Activated CD8-positive, alpha-beta memory T cell treated with anti-CD3 and anti-CD28 coated beads, Interleukin-2, amount 50 U/mL, for 24 hours (primary cell): Measurements from ENCODE around the gene TMEM132D.

Experiments used
- DNase-seq: peaks from one replicate; pipeline ENCODE4 v3.0.0-alpha.2; 2020; ENCODE audit errors: extremely low read depth

TMEM132D gene

DNA sequence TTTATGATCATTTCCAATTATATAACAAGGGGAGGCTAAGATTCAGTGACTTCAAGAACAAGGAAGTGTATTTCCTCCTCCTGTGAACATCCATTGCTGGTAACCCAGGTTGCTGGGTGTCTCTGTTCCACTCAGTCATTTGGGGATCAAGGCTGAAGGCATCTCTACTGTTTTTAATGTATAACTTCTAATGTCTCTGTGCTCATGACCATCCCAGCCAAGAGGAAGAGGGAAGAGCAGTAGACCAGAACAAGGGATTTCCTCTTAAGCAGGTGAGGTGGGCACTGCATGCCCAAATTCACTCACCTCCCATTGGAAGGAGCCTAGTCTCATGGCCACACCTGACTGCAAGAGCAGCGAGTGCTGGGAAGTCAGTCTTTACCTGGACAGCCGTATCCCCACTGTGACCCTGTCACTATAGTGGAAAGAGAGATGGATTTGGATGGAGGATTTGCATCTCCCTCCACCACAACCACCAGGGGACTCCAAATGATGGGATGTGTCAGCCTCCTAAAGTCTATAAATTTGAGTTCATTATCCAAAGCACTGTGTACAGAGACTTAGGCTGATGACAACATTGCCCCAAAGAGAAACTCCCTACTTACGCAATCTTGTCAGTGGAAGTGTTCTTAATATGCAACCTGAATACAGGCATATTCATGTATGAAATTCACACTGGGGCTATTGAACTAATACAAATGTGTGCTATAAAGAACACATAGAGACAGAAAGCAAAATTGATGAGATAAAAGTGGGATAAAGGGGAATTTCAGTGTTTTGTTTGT lies 368.7 kb downstream of the TMEM132D start:
- no peak for DNase-seq

- no peak for DNase-seq
Measured at GRCh38 chr12:129532707-129533499, 370.9 kb downstream of the TMEM132D start.

DNA sequence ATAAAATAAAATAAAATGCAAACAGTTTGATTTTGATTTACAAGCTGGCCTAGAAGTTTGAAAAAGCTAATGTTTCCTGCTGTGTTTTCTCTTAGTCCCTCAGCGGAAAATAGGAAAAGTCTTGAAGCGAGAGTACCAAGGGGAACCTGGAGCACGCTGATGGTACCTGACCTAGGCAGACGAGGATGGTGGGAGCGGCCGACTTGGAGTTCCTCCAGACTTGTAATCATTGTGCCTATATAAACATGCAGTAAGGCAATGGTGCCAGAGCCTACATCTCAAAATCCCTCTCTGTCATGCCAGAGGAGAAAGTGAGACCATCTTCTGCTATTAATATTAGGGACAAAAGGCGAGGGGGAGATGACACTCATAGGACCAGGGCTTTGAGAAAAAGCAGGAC lies 371.7 kb downstream of the TMEM132D start:
- no peak for DNase-seq

- no peak for DNase-seq
Measured at GRCh38 chr12:129530984-129531383, 372.8 kb downstream of the TMEM132D start.

DNA sequence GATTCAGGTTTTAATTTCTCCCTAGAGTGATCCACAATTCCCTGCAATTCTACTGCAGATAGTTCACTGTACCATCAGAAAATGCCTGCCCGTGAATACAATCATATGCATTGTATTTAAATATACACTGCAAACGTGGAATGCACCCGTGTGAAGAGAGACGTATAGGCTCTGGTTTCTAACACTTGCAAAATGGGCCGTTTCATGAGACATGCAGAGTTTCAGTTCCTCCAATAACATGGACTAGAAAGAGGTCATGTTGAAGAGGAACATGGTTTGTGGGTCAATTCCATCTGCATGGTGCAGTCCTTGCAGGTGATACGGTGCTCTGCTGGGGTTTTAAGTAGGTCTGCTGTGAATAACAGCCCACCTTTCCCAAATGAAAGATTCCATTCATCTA lies 373.3 kb downstream of the TMEM132D start:
- no peak for DNase-seq

- no peak for DNase-seq
Measured at GRCh38 chr12:129527506-129527905, 376.3 kb downstream of the TMEM132D start.

DNA sequence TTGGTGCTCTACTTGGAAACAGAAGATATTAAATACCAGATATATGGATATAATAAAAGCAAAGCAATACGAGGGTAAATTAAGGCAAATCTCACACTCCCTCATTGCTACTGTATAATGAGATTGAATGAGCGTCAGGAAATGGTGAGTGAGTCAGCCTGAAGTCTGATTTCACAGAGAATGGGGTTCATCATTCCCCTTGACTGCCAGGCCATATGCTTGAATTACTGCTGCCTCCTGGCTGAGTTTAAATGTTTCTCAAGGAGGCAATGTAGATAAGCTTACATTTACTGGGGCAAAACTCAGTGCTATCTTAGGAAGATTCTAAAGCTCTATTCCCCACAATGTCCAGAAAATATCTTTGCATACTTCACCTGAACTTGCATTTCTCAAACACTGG lies 380.2 kb downstream of the TMEM132D start:
- DNase-seq, result no peak

GRCh38 chr12:129520739-129521138 lies 383.1 kb downstream of the TMEM132D start:
- DNase-seq, result no peak

DNA sequence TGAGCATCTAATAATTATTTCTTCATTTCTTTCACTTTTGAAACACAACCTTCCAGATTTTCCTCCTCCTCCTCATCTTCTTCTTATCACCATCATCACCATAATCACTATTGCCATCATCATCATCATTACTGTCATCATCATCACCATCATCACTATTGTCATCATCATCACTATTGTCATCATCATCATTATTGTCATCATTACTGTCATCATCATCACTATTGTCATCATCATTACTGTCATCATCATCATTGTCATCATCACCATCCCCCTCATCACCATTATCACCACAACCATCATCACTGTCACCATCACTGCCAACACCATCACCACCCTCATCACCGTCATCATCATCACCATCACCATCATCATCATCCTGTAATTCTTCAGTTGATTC lies 400.0 kb downstream of the TMEM132D start:
- DNase-seq, result no peak

DNA sequence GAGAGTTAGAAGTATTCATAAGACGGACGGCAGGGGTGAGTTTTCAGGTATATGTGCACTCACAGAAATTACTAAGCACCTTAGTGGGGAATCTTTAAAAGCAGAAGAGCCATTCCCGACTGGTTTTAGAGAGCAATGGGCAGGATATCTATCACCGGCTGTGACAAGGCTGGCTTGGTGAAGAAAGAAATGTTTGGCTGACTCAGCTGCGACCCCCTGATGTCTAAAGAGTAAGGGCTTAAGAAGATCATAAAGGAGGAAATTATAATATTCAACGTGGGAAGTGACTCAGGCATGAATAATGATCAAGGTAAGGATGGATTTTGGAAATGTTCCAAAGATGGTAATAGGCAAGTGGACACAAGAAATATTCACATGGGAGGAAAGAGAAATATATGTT lies 407.6 kb downstream of the TMEM132D start:
- DNase-seq, result no peak

DNA sequence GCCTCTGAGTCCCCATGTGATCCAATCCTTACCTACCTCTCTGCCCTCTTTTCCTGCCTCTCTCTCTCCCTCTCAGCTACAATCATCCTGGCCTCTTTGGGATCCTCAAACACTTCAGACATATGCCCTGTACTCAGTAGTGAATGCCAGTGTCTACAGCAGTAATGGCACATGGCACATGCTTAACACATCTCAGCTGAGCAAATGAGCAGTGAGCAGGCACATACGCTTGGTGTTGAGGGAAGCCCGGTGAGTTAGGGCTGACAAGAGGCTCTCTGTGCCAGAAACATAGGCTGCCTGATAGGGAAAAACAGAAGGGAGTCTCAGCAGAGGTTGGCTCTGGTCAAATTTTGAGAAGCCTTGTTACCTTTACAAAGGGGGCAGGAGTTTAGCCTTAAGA lies 409.1 kb downstream of the TMEM132D start:
- DNase-seq, result no peak

DNA sequence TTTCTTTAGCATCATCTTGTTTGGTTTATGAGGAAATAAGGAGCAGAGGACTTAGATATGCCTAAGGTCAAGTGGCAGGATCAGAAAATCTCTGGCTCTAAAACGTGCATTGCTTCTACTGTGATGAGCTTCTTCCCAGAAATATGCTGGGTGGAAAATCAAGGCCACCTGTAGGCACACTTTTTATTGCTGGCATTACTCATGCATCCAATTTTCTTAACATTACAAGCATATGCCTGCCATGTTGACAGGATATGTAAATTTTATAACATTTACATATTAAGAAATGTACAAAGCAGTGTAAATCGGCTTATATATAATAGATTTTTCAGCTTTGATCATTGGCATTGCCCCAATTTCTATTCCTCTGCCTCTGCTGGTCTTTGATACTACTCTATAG lies 409.6 kb downstream of the TMEM132D start:
- no peak for DNase-seq

DNA sequence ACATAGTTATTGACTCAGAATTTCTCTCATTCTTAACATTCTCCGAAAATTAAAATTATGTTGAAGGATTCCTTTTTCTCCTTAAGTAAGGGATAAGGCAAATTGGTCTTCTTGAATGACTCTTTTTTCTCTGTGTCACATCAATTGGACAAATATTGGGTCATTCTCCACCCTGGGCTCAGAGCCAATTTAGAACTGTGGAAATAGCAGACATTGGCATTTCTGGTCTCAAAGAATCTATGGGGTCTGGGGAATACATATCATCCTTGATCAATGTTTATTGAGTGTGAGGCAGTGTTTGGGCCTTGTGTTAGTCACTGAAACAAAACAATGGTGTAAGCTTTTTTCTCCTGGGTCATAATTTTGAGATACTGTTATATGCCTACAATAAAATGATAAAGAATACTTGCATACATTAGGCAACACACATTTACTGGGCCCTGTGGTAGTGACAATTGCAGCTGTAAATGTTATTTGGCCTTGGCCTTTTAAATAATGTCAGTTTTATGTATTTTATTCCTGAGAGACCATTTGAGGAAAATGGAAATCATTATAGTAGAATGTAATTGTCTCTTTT lies 414.6 kb downstream of the TMEM132D start:
- no peak for DNase-seq

DNA sequence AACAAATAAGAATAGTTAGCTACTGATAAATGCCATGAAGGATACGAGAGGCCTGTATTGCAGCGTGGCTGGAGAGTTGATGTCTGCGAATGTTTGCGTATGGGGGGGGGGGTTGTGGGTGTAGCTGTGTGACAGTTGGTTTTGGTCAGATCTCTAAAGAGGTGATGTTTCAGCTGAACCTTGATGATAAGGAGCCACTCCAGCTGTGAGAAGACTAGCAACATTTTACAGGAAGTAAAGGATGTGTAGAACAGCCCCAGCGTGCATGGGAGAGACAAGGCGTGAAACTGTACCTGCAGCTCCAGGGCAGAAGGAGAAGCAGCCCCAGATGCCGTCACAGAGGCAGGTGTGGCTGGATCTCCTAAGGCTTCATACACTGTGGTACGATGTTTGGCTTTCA lies 416.9 kb downstream of the TMEM132D start:
- DNase-seq, result no peak

DNA sequence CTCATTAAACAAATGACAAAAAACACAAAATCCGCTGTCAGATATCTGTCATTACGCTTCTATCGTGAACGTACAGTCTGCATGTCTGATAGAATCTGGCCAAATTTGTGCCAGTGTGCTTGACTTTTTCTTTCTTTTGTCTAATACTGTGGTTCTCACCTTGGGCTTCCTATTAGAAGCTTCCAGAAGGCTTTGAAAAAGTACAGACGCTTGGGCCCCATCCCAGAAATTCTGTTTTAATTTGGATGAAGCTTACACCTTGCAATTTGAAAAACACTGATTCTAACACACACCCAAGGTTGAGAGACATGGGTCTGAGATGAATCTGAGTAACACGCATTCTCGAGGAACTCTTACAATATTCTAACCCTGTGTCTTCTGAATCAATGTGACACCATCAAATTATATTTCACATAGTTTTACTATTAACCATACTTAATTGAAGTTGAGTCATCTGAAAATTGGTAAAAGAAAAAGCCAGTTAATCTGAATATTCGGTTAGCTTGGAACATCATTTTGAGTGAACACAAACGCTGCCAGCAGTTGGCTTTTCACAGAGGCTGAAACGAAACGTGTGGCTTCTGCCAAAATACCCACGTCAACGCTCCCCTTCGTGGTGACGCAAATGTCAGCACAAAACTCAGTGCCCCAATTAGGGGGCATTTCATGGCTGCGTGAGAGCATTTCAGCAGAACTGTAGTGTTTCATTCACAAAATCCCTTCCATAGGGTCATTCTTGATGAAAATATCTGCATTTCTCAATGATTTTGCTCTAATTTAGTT lies 420.5 kb downstream of the TMEM132D start:
- DNase-seq, result no peak

DNA sequence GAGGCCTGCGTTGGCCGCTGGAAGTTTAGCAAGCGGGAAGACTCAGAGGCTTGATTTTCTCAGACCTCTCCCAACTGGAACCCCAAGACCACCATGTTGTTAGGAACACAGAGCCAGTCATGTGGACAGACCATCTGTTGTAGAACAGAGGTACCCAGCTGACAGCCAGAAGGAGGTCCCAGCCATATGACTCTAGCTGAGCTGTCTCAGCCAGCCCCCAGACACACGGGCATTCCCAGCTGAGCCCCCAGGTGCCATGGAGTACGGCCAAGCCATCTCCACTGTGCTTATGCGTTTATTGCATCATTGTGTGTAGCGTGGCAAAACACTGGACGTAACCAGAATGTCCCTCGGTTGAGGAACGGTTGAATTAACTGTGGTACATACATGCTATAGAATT lies 421.9 kb downstream of the TMEM132D start:
- no peak for DNase-seq

GRCh38 chr12:129470196-129470595 lies 433.6 kb downstream of the TMEM132D start:
- no peak for DNase-seq

DNA sequence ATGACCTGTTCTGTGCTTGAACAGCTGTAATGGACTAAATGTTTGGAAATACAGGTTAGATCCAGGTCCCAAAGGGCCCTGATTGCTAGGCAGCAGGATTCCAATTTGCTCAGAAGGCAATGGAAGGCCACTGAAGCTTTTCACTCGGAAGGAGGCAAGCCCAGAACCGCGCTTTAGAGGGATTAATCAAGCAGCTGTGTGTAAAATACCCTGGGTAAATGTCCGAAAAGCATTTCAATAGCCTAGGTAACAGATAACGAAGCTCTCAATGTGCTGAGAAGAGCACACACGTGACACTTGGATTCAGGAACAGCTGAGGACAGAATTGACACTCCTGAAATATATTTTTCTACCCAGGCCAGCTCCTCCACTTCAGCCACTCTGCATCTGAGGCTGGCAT lies 436.1 kb downstream of the TMEM132D start:
- DNase-seq, result no peak

DNA sequence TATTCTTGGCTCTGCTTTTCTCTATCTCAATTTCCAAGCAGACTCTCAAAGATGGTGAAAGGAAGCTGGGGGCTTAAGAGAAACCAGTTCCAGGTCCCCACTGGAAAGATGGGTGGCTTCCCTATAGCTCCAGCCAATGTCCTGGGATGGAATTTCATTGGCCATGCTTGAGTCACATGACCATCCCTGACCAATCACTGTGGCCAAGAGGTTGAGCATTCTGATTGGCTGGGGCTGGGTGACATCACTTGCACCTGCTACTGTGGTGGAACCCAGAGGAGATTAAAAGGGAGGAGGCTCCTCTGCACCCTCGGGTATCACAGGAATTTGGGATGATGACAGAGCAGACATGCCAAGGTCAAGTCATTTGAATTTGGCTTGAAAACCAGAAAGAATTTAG lies 436.5 kb downstream of the TMEM132D start:
- DNase-seq, result no peak

GRCh38 chr12:129466499-129466898 lies 437.3 kb downstream of the TMEM132D start:
- no peak for DNase-seq

- no peak for DNase-seq
Measured at GRCh38 chr12:129459886-129460285, 443.9 kb downstream of the TMEM132D start.

DNA sequence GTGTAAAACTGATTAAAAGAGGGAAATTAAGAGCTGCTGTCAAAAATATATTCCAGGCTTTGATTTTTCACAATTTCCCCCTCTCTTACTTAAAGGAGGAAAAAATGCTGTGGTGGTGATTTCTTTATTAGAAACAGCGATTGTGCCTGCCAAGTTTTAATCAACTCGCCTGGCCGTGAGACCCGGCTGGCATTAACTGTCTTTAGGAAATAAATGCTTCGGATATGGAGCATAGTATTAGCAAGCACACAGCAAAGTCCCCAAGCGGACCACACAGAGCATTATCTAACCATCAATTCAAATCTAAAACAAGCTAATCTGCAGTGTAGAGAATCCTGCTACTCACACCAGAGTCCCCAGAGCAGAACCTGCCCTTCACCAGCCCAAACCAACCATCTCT lies 457.1 kb downstream of the TMEM132D start:
- DNase-seq, result no peak
